Fibroblast of pulmonary artery (primary cell): ENCODE measurements around the gene CLSTN2.

Experiments used
- DNase-seq: peaks from one replicate; pipeline ENCODE4 v3.0.0-alpha.2; 2010; ENCODE audit warnings: low read depth
- H3K4me3 ChIP-seq: replicated peaks from 2 replicates; pipeline ENCODE4 v1.5.1; 2011; ENCODE audit warnings: low read depth, mild to moderate bottlenecking, control low read depth, low read length, moderate library complexity
- TF ChIP-seq, protein P1 (sequence below): IDR thresholded peaks from 2 replicates; pipeline ENCODE4 v1.5.1; 2011; ENCODE audit warnings: mild to moderate bottlenecking, control low read depth, low read length, inconsistent platforms; ENCODE audit errors: missing control alignments

CLSTN2 gene

DNA sequence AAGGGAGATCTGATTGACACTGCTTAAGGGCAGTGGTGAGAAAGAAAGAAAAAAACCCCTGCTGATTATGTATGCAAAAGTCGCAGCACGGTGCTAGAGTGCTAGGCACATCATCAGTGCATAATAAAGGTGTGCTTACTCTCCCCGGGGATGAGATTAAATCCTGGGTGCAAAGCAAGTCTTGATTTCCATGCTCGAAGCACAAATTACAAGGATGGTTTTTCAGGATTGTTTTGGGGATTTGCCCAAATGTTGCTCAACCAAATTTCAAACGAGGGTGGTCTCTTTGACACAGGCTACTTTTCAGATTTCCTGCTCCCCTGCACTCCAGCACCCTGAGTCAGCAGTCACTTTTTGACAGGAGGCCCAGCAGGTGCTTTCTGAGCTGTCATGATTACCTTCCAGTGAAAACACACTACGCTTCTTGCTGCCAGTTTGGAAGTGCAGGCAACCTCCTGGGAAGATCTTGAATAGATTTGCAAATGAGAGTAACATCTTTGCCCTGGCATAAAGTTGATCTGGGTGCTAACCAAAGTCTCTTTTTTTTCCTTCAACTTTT, 575.4 kb downstream of the CLSTN2 start:
- no peak overlapping the region for H3K4me3 ChIP-seq
- TF ChIP-seq, protein P1, sequence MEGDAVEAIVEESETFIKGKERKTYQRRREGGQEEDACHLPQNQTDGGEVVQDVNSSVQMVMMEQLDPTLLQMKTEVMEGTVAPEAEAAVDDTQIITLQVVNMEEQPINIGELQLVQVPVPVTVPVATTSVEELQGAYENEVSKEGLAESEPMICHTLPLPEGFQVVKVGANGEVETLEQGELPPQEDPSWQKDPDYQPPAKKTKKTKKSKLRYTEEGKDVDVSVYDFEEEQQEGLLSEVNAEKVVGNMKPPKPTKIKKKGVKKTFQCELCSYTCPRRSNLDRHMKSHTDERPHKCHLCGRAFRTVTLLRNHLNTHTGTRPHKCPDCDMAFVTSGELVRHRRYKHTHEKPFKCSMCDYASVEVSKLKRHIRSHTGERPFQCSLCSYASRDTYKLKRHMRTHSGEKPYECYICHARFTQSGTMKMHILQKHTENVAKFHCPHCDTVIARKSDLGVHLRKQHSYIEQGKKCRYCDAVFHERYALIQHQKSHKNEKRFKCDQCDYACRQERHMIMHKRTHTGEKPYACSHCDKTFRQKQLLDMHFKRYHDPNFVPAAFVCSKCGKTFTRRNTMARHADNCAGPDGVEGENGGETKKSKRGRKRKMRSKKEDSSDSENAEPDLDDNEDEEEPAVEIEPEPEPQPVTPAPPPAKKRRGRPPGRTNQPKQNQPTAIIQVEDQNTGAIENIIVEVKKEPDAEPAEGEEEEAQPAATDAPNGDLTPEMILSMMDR: no peak
- no peak for DNase-seq

DNA sequence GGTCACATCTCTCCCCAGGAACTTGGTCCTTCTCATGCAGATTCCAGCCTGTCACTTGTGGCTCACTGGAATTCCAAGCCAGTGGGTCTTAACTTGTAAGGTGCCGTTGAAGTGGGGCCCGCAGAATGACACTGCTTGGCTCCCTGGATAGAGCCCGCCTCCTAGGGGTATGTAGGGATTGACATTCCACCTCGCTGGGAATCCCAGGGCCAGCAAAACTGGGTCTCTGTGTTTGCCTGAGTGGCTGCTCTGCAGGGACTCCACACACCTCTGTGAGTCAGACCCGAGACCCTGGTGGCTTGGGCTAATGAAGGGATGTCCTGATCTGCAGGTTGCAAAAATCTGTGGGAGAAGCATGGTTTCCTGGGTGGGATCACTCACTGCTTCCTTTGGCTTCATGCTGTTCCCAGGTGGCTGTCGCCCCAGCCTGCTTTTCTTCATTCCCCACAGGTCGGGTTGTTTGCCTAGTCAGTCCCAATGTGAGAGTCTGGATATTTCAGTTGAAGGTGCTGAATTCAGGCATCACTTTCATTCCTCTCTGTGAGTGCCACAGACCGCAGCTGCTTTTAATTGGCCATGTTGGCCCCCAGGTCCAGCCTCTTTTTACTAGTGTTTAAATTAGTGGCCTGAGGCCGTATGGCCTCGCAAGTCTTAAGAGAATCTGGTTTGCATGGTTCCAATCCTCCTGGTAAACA, 586.9 kb downstream of the CLSTN2 start:
- TF ChIP-seq, protein P1: no peak
- DNase-seq: no peak
- no peak overlapping the region for H3K4me3 ChIP-seq

DNA sequence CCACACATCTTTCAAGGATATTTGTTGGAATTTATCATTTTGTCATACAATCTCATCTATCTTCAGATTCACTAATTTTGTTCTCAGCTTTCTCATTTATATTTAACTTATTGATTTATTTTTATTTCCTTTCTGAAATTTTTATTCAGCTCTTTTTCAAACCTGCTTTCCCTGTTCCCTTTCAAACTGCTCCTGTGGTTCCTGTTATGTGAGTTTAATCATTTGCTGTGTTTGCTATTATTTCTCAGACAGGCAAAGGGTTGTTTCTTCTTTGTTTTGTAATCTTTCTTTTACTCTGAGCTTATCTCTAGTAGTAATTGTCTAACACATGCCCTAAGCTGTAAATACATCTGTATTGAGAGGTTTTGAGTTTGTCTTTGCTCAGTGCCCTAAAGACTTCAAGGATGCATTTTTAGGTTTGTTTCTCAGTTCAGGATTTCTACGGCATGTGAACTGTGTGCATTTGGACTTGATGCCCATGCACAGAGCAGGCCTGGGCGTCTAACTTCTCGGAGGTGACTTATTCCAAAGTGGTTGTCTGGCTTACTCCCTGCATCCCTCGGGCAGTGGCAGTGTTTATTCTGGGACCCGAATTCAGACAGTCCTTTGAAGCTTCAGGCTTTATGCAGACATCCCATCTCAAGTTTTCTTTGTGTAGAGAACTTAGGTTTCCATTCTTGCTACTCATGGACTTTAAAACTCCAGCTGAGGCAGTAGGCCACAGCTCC, 587.8 kb downstream of the CLSTN2 start:
- TF ChIP-seq, protein P1: no peak
- DNase-seq: no peak
- no peak overlapping the region for H3K4me3 ChIP-seq

DNA sequence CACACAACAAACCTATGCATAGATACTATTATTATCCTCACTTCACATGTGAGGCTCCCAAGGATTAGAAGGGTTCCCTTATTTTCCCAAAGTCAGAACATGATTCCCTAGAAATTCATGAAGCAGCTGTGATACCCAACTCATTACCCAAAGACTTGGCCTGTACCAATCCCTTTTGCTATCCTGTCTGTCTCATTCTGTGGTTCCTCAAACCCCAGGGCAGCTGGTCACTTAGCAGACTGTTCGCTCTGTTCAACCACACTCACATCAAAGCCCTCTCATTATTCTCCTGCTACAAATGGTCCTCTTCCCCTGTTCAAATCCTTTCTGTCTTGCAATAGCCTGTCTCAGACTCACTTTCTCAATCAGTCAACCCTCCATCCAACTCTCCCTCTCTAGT, 588.6 kb downstream of the CLSTN2 start:
- TF ChIP-seq, protein P1: no peak
- no peak for DNase-seq
- no peak overlapping the region for H3K4me3 ChIP-seq

DNA sequence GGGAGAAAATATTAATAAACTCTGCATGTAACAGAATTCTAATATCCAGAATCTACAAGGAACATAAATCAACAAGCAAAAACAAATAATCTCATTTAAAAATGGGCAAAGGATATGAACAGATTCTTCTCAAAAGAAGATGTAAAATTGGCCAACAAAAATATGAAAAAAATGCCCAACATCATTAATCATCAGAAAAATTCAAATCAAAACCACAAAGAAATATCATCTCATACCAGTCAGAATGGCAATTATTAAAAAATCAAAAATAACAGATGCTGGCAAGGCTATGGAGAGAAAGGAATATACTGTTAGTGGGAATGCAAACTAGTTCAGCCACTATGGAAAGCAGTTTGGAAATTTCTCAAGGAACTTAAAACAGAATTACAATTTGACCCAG, 592.2 kb downstream of the CLSTN2 start:
- TF ChIP-seq, protein P1: no peak
- DNase-seq: no peak
- no peak overlapping the region for H3K4me3 ChIP-seq

DNA sequence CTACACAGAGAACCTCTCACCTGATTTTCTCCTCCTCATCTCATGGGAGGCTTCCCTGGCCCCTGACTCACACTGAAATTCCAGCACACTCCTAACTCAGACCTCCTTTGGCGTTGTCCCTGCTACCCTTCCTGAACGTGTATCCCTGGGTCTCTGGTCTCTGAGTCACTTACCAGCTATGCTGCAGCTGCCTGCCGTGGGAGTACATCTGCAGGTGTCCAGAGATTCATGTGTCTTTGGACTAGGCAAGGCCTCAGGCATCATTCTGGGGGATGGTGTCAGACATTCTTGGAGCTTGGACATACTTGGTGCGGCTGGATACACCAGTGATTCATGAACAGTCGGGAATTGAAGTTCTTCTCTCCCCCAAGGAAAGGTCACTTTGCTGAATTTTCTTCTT, 594.1 kb downstream of the CLSTN2 start:
- no peak for DNase-seq
- TF ChIP-seq, protein P1: no peak
- H3K4me3 ChIP-seq: no peak overlapping the region
